ENCODE data around the gene ARID5B.

The ARID5B gene

DNA sequence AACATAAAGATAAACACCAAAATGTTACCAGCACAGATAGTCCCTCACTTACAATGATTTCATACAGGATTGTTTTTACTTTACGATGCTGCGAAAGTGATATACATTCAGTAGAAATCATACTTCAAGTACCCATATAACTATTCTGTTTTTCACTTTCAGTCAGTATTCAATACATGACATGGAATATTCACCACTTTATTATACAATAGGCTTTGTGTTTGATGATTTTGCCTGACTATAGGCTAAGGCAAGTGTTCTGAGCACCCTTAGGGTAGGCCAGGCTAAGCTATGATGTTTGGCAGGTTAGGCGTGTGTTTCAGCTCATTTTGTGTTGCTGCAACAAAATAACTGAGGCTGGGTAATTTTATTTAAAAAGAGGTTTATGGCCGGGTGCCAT is 212.2 kb downstream of the ARID5B start:
- no peak for DNase-seq

DNA sequence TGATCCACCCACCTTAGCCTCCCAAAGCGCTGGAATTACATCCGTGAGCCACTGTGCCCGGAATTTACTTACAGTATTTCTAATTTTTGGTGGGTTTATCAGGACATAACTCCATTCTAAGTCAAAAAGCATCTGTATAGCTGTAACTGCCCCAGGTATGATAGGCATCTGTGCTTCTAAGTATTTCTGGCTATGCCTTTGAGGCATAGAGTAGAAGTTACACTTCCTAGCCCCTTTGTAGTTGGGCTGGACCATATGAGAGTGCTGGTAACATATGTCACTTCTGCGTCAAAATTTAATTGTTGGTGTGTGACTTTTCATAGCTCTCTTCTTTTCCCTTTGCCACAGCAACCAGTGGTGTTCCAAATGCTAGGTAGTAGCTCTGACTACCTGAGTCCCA is 213.8 kb downstream of the ARID5B start:
- no peak for DNase-seq

DNA sequence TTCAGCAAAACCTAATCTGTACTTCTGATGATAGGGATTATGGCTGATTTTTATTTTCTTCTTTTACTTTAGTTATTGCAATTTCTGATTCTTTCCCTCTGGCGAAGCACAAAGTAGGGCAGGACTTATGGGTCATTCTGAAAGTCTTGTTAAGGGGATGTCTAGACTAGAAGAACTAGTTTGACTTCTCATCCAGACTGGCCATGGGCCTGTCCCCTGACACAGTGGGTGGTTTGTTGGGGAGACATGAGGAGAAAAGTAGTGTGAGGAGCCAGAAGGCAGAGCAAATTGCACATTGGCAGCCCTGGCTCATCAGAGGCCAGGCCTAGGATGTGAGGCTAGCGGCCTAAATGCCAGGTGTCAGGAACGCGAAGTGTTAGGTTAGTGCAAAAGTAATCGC is 214.3 kb downstream of the ARID5B start:
- DNase-seq: no peak

DNA sequence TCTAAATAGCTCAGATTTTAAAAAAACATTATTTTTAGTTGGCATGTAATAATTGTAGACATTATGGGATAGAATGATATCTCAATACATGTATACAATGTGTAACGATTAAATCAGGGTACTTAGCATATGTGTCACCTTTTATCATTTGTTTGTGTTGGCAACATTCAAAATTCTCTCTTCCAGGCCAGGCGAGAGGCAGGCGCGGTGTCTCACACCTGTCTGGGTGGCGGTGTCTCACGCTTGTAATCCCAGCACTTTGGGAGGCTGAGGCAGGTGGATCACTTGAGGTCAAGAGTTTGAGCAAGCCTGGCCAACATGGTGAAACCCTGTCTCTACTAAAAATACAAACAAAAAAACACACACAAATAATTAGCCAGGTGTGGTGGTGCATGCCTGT is 215.4 kb downstream of the ARID5B start:
- no peak for DNase-seq

DNA sequence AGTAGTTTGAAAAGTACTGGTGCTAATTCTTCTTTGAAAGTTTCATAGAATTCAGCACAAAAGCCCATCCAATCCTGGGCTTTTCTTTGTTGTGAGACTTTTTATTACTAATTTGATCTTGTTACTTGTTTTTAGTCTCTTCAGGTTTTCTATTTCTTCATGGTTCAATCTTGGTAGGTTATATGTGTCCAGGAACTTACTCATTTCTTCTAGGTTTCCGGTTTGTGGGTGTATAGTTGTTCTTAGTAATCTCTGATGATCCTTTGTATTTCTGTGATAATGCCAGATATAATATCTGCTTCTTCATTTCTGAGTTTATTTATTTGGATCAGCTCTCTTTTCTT is 219.7 kb downstream of the ARID5B start:
- DNase-seq: no peak

DNA sequence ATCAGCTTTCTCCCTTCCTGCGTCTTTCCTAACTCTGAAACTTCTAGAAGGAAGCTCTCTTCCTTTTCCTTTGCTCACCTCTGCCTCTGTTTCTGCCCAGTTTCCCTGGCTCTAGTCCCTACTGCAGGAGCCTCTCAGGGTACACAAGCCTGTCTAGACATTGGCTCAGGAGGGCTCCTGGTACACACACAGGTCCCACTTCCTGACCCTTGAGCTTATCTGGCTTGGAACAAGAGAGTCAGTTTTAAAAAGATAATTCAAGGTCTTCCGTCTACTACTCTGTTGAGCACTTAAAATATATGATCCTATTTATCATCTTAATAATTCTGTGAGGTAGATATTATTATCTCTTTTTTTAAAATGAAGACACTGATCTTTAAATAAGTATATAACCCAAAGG is 226.5 kb downstream of the ARID5B start:
- no peak for DNase-seq

DNA sequence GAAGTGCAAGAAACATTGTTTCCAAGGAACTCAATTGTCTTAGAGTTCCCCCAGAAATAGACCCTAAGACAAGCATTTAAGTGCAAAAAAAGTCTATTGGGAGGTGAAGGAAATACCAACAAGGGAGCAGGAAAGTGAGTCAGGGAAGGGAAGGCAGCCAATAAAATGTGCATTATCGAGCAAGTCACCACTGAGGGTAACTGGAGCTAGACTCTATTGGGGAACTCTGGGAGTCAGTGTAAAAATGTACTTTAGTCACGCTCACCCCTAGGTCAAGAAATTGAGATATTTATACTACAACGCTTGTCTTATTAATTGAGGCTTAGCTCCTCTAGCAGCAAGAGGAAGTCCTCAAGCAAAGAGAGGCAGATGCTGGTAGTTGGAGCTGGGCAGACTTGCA is 229.4 kb downstream of the ARID5B start:
- no peak for DNase-seq

DNA sequence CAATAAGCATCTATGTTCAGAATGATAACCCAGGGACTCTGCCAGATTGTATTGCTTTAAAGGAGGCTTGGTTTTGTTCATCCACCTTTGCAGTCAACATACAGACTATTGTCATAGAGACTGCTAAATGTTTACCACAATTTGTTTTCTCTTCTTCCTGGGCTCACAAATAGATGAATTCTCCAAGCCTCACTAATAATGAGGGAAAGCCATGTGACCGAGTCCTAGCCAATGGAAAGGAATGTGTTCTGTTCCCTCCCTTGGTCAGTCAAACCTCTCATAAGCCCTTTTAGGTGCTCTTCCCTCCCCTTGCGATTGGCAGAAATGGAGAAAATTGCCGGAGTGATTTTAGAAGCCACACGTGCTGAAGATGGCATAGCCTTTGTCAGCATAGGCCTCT is 230.2 kb downstream of the ARID5B start:
- DNase-seq: no peak

DNA sequence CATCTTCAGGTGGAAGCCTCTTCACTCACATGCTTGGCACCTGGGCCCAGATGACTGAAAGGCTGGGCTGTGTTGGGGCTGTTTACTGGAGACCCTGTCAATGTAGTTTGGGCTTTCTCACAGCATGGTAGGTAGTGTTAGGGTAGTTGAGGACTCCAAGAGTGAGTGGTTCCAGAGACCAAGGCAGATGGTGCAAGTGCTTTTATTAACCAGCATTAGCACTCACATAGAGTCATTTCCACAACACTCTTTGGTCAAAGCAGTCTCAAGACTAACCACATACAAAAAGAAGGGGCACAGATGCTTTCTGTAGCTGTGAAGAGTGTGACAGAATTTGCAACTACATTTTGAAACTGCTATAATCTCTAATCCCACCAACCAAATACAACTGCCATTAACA is 232.1 kb downstream of the ARID5B start:
- no peak for DNase-seq

DNA sequence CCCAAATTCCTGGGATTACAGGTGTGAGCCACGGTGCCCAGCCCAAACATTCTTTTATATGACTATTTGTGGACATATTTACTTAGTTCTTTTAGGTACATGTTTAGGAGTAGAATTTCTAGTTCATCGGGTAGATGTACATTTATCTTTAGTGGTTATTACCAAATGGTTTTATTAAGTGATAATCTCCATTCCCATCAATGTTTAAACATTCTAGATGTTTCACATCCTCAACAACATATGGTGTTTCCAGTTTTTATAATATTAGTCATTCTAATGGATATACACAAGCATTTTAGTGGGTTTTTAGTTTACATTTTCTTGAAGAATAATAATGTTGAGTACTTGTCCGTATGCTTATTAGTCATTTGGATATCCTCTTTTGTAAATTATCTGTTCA is 235.4 kb downstream of the ARID5B start:
- DNase-seq: no peak
